Vagina (tissue), 2 donors: ENCODE results near the gene MAPK11. TPM values are rescaled to one million over a fixed set of nuclear protein-coding genes. Genes with fewer than 3 reads are reported as not detected.

Experiments
- DNase-seq, 2 donors: peaks; one replicate each; pipeline ENCODE4 v3.0.0-alpha.2; 2017; ENCODE audit errors: extremely low spot score in 2 of 2
- H3K27ac ChIP-seq: fragments of 200-600 bp; sonication (generic); one replicate; pipeline ENCODE4 v1.5.1; 2019
- H3K27me3 ChIP-seq: fragments of 200-600 bp; sonication (generic); one replicate; pipeline ENCODE4 v1.5.1; 2019
- H3K36me3 ChIP-seq, 2 donors: fragments of 200-600 bp; sonication (generic); one replicate each; pipeline ENCODE4 v1.5.1; 2017 to 2019
- H3K4me1 ChIP-seq: fragments of 200-600 bp; sonication (generic); one replicate; pipeline ENCODE4 v1.5.1; 2019
- H3K4me3 ChIP-seq, 2 donors: fragments of 200-600 bp; sonication (generic); 1 replicate in 1 of 2; 2 replicates in 1 of 2; pipeline ENCODE4 v1.5.1; 2016 to 2019
- H3K9me3 ChIP-seq: fragments of 200-600 bp; sonication (generic); one replicate; pipeline ENCODE4 v1.5.1; 2019
- POLR2A ChIP-seq, 2 donors: fragments of 450-650 bp; IDR thresholded peaks; one replicate each; pipeline ENCODE4 v1.6.1; 2017; ENCODE audit warnings: antibody characterized with exemption in 2 of 2, mild to moderate bottlenecking in 2 of 2, moderate library complexity in 2 of 2
- POLR2AphosphoS5 ChIP-seq, 2 donors: sonication (generic); formaldehyde crosslinking; IDR thresholded peaks; one replicate each; pipeline ENCODE4 v1.9.0; 2017; ENCODE audit warnings: antibody characterized with exemption in 2 of 2, mild to moderate bottlenecking in 2 of 2, low read depth in 1 of 2; ENCODE audit not compliant: insufficient read depth in 1 of 2
- intact Hi-C: fragments of 100-400 bp; cut with DNase I; formaldehyde crosslinking; loops from one replicate; pipeline ENCODE4 v1.15.1; 2023
- total RNA-seq: library from RNA; depleted of rRNA; stranded (reverse); fragments of >200 nt; gene quantifications from one replicate; pipeline ENCODE4 v1.2.3, GENCODE V29; 2016
- TF ChIP-seq, protein P1 (sequence below), 3 experiments: fragments of 450-650 bp in 2 of 3; fragments of 200-600 bp in 1 of 3; sonication (generic) in 1 of 3; IDR thresholded peaks; one replicate each; pipeline ENCODE4 v1.5.1; 2017 to 2019; ENCODE audit warnings: antibody characterized with exemption in 3 of 3, mild to moderate bottlenecking in 2 of 3, moderate library complexity in 2 of 3

MAPK11 gene
- 7.4 TPM for total RNA-seq

DNA sequence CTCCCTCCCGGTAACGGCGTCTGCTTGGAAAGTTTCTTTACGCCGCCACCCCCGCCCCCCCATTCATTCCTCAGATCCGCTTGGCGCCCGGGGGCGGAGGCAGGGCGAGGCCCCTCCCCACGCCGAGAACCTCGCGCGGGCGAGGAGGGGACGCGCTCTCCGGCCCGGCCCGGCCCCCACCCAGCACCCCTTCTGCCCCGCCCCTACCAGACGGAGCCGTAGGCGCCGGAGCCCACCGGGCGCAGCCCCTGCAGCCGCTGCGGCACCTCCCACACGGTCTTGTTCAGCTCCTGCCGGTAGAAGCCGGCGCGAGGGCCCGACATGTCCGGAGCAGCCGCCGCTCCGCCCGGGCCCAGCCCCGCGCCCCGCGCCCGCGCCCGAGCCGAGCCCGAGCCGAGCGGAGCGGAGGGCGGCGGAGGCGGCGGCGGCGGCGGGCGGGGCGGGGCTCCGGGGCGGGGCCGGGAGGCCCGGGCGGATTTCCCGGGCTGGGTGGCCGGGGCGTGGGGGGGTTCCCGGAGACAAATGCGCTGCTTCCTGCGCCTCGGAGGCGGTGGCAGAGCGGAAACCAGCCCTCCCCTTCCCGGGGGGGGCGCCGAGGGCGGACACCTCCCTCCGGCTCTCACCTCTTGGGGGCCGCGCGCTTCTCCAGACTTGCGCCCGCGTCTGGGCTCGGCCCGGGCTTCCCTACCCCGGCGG is at the start of gene MAPK11:
MAPK11 (minus strand) TSS at position 411 of the 696 bp plus-strand sequence; CDS start at position 323, 88 bp downstream.
- Histone ChIP-seq H3K27me3 (no peaks in the 10 kb centered on the region), H3K4me1 (peaks cover 62% of the 10 kb centered on the region), H3K9me3 (no peaks in the 10 kb centered on the region), H3K4me3 (peak within 1 kb of the TSS; percentile 49 to 57), H3K36me3 (peaks cover 3% of the 10 kb centered on the region in 2 donors), H3K27ac (peak within 1 kb of the TSS; percentile 56)
- intact Hi-C loops: loop anchor here (5.0 to 10.0 kb wide), 2 partner anchors 57 to 255 kb away; partner anchors contain the start of genes DENND6B and SCO2
- TF ChIP-seq, protein P1, sequence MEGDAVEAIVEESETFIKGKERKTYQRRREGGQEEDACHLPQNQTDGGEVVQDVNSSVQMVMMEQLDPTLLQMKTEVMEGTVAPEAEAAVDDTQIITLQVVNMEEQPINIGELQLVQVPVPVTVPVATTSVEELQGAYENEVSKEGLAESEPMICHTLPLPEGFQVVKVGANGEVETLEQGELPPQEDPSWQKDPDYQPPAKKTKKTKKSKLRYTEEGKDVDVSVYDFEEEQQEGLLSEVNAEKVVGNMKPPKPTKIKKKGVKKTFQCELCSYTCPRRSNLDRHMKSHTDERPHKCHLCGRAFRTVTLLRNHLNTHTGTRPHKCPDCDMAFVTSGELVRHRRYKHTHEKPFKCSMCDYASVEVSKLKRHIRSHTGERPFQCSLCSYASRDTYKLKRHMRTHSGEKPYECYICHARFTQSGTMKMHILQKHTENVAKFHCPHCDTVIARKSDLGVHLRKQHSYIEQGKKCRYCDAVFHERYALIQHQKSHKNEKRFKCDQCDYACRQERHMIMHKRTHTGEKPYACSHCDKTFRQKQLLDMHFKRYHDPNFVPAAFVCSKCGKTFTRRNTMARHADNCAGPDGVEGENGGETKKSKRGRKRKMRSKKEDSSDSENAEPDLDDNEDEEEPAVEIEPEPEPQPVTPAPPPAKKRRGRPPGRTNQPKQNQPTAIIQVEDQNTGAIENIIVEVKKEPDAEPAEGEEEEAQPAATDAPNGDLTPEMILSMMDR (IDR thresholded peaks at IDR 0.05): no peak
- TF ChIP-seq POLR2AphosphoS5 (IDR thresholded peaks at IDR 0.05; ENCODE audit: insufficient read depth in 1 of 2, low read depth in 1 of 2): peak in 1 of 2 donors; percentile 49
- no peak for DNase-seq

DNA sequence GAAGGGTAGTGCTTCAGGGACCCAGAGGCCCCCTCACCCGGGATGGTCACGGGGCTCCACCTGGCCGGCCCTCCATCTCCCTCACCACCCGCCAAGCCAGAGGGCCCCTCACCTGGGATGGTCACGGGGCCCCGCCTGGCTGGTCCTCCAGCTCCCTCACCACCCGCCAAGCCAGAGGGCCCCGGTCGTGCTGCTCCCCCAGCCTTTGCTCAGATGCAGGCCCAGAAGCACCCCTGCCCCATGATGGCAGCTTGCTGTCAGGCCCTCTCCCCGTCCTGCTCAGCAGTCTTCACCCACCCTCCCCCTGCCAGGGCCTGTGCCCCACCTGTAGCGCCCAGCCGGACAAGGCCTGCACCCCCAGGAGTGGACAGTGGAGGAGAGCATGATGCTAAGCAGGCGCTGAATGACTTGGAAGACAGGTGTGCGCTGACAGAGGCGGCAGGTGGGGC is 49.3 kb upstream of the MAPK11 start:
- Histone ChIP-seq H3K4me3 (no peak overlapping the region), H3K4me1 (no peaks in the 10 kb centered on the region), H3K27ac (no peak overlapping the region), H3K36me3 (no peaks in the 10 kb centered on the region), H3K9me3 (no peaks in the 10 kb centered on the region), H3K27me3 (no peaks in the 10 kb centered on the region)
- intact Hi-C loops: no loop called here
- TF ChIP-seq, protein P1 (IDR thresholded peaks at IDR 0.05): no peak
- TF ChIP-seq POLR2A (IDR thresholded peaks at IDR 0.05) (no peak), POLR2AphosphoS5 (IDR thresholded peaks at IDR 0.05; ENCODE audit: insufficient read depth in 1 of 2, low read depth in 1 of 2) (no peak)
- DNase-seq: no peak

DNA sequence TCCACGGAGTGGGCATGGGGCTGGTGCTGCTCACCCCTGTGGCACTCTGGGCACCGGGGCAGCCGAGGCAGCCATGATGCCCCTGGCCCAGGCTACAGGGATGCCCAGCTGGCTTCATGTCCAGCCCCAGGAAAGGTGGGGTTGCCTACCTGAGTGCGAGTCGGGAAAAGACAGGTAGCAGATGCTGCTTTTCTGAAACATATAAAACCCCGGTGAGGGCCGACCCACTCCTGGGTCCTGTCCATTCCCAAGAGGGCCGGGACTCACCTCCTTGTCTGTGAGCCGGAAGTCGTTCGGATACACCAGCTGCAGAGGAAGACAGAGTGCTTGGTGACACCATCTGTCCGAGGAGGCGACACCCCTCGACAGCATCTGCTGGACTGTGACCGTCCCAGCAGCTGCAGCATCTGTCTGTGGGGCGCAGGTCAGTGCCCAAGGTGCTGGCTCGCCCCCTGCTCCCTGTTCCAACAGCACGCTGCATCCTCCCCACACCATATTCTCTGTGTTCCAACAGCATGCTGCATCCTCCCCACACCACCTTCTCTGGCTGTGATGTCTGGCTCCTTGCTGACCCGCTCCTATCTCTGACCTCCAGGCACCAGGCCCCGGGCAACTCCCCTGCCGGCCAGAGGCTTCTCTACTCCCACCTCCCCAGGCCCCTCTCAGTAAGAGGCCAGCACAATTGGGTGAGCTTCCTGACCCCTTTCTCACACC is 48.7 kb upstream of the MAPK11 start:
- H3K9me3 ChIP-seq: no peaks in the 10 kb centered on the region
- TF ChIP-seq POLR2AphosphoS5 (IDR thresholded peaks at IDR 0.05; ENCODE audit: insufficient read depth in 1 of 2, low read depth in 1 of 2): no peak
- TF ChIP-seq POLR2A (IDR thresholded peaks at IDR 0.05): no peak
- TF ChIP-seq, protein P1 (IDR thresholded peaks at IDR 0.05): no peak
- H3K36me3 ChIP-seq: no peaks in the 10 kb centered on the region
- no peaks in the 10 kb centered on the region for H3K4me1 ChIP-seq
- intact Hi-C loops: no loop called here
- no peak for DNase-seq
- no peak overlapping the region for H3K4me3 ChIP-seq
- H3K27me3 ChIP-seq: no peaks in the 10 kb centered on the region
- H3K27ac ChIP-seq: no peak overlapping the region

DNA sequence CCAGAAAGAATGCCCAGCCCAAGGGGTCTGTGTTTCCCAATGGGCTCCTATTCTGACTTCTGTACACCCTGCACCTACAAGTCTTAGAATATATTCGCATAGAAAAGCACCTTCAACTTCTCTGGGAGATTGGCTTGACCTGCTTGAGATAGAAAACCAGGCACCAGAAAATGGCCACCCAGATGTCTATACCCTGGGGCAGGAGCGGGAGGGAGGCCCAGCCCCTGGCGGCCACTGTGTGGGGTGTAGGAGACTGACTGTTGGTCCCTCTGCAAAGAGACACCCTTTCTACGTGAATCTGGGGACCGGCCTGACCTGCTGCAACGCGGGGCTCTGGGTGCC is 48.1 kb upstream of the MAPK11 start:
- TF ChIP-seq, protein P1 (IDR thresholded peaks at IDR 0.05): no peak
- TF ChIP-seq POLR2AphosphoS5 (IDR thresholded peaks at IDR 0.05; ENCODE audit: insufficient read depth in 1 of 2, low read depth in 1 of 2): no peak
- TF ChIP-seq POLR2A (IDR thresholded peaks at IDR 0.05): no peak
- Histone ChIP-seq H3K4me3 (no peak overlapping the region), H3K36me3 (no peaks in the 10 kb centered on the region), H3K9me3 (no peaks in the 10 kb centered on the region), H3K4me1 (no peaks in the 10 kb centered on the region), H3K27me3 (no peaks in the 10 kb centered on the region), H3K27ac (no peak overlapping the region)
- intact Hi-C loops: no loop called here
- no peak for DNase-seq

DNA sequence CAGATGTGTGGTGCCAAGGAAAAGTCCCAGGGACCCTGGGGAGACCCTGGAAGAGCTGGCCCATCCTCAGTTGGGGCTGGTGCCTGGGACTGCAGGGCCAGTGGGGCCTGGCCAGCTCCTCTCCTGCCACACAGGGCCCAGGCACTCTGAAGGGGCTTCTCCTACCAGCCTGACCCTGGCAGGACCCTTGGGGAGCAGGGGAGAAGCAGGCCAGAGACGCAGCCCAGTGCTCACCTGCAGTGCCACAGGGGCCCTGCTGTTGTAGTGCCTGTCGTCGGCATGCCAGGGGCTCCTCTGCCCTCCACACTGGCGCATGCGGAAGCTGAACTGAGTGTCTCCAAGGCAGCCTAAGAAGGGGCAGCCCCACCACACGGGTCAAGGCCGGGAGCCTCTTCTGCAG is 47.5 kb upstream of the MAPK11 start:
- Histone ChIP-seq H3K27me3 (no peaks in the 10 kb centered on the region), H3K27ac (no peak overlapping the region), H3K36me3 (no peaks in the 10 kb centered on the region), H3K4me3 (no peak overlapping the region), H3K9me3 (no peaks in the 10 kb centered on the region), H3K4me1 (no peaks in the 10 kb centered on the region)
- TF ChIP-seq POLR2A (IDR thresholded peaks at IDR 0.05): no peak
- no peak for TF ChIP-seq POLR2AphosphoS5 (IDR thresholded peaks at IDR 0.05; ENCODE audit: insufficient read depth in 1 of 2, low read depth in 1 of 2)
- TF ChIP-seq, protein P1 (IDR thresholded peaks at IDR 0.05): no peak
- no peak for DNase-seq
- intact Hi-C loops: no loop called here
